Middle frontal gyrus (tissue), 1 donor: Measurements from ENCODE around the gene PPM1K.

Source experiments
- DNase-seq: peaks from one replicate; pipeline ENCODE4 v3.0.0-alpha.2; 2015; ENCODE audit warnings: low spot score; ENCODE audit errors: extremely low spot score

Gene PPM1K

GRCh38 chr4:88277711-88278225 lies 6.6 kb downstream of the PPM1K start:
- no peak for DNase-seq

GRCh38 chr4:88276952-88277710 lies 7.2 kb downstream of the PPM1K start:
- DNase-seq, result no peak

- DNase-seq, result no peak
Observed at GRCh38 chr4:88275949-88276515, 8.3 kb downstream of the PPM1K start.

GRCh38 chr4:88275516-88275915 lies 8.8 kb downstream of the PPM1K start:
- DNase-seq, result no peak

GRCh38 chr4:88268913-88269312 lies 15.4 kb downstream of the PPM1K start:
- DNase-seq, result no peak

- no peak for DNase-seq
Observed at GRCh38 chr4:88264336-88264735, 20.0 kb downstream of the PPM1K start.

- DNase-seq, result peak; percentile 14
Observed at GRCh38 chr4:88257726-88258125, 26.6 kb downstream of the PPM1K start.

- DNase-seq, result no peak
Observed at GRCh38 chr4:88255111-88255510, 29.2 kb downstream of the PPM1K start.

- no peak for DNase-seq
Observed at GRCh38 chr4:88251924-88252323, 32.4 kb downstream of the PPM1K start.

GRCh38 chr4:88247148-88247547 lies 37.2 kb downstream of the PPM1K start:
- DNase-seq, result no peak

GRCh38 chr4:88246600-88246999 lies 37.8 kb downstream of the PPM1K start:
- no peak for DNase-seq

GRCh38 chr4:88244816-88245579 lies 39.4 kb downstream of the PPM1K start:
- DNase-seq, result no peak

- DNase-seq, result no peak
Observed at GRCh38 chr4:88244056-88244455, 40.3 kb downstream of the PPM1K start.

- DNase-seq, result no peak
Observed at GRCh38 chr4:88242144-88242543, 42.2 kb downstream of the PPM1K start.

GRCh38 chr4:88240297-88240714 lies 44.1 kb downstream of the PPM1K start:
- DNase-seq, result no peak

- no peak for DNase-seq
Observed at GRCh38 chr4:88230969-88231771, 53.2 kb downstream of the PPM1K start.

- no peak for DNase-seq
Observed at GRCh38 chr4:88230461-88230891, 53.9 kb downstream of the PPM1K start.

- no peak for DNase-seq
Observed at GRCh38 chr4:88227734-88228133, 56.6 kb downstream of the PPM1K start.

GRCh38 chr4:88226143-88226542 lies 58.2 kb downstream of the PPM1K start:
- DNase-seq, result no peak

- no peak for DNase-seq
Observed at GRCh38 chr4:88225232-88226105, 58.9 kb downstream of the PPM1K start.
